GM18870 (cell line): Measurements from ENCODE around the gene FCRLA.
"Not testable (repeated sequence)": the region's sequence is repeated elsewhere in the genome, so short reads cannot be mapped to it uniquely, and the experiment has no call there.

Experiments
- ATAC-seq: cut with Tn5 transposase; IDR thresholded peaks from one replicate; pipeline ENCODE4 v1.9.1; 2021; ENCODE audit warnings: moderate library complexity; ENCODE audit not compliant: unreplicated experiment

Gene FCRLA

DNA sequence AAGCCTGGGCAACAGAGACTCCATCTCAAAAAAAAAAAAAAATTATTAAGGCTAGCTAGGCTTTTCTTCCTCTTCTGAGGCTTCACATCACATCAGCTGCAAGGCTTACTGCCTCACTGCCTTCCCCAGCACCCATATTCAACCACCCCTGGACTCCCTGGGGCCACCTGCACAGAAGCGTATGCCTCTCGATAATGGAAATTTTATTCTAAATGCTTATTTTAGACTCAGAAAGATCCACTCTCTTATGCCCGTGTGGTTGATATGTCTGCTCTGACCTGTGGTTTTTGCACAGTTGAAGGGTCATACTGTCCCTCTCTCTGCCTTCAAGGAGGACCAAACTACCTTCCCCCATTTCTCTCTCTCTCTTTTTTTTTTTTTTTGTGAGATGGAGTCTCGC is 1.5 kb upstream of the FCRLA start:
- ATAC-seq = no peak

DNA sequence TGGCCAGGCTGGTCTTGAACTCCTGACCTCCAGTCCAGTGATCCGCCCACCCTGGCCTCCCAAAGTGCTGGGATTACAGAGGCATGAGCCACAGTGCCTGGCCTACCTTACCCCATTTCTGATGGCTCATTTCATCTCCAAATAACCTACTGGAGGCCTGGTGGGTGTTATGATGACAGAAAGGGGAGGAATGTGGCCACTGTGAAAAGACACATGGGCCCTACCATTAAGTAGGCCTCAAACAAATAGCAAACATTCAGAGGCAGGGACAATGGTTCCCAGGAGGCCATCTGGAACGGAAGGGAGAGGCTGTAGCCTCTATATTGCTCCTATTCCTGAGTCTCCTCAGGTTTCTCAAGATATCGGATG is 932 bp upstream of the FCRLA start:
- ATAC-seq = peak; percentile 11

GRCh38 chr1:161707503-161707902 is 474 bp downstream of the FCRLA start:
- ATAC-seq = no peak

DNA sequence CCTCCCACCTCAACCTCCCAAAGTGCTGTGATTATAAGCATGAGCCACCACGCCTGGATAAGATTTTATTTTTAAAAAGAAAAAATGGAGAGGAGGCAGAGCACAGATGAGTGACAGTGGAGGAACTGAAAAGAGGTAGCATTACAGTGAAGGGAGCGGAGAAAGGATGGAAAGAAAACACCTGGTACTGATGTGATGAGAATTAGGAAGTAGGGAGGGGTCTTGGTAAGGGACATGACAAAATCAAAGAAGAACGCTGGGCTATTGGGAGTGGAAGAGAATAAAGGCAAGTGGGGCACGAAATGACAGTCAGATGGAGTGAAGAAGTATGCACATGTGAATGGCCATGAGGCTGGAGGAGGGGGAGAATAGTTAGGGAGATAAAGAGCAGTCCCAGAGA is 2.3 kb downstream of the FCRLA start:
- ATAC-seq = no peak

DNA sequence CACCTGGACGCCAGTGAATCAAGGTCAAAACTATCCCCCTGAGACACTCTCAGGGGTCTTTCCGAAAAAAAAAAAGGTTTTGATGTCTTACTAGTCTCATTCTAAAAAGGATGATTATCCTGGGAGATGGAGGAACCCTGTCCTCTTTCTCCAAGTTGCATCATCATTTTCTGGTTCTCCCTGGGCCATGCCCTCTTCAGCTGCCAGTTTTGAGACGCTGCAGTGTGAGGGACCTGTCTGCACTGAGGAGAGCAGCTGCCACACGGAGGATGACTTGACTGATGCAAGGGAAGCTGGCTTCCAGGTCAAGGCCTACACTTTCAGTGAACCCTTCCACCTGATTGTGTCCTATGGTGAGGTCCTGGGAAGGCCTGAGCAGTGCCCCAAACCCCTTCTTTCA is 3.5 kb downstream of the FCRLA start:
- no peak for ATAC-seq

- ATAC-seq = peak; percentile 63
Measured at GRCh38 chr1:161718559-161719324, 11.7 kb downstream of the FCRLA start.

DNA sequence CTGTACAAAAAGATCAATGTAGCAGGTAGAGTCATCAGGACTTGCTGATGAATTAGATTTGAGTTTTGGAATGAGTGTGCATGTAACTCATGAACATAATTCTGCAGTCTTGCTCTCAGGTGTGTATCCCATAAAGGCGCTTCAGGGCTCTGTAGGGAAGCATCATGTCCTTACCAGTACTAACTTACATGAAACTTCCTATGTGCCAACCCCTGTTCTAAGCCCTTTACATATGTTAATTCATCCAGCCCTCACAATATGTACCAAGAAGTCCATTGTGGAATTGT is 12.2 kb downstream of the FCRLA start:
- peak; percentile 33 for ATAC-seq

- no peak for ATAC-seq
Measured at GRCh38 chr1:161720422-161720821, 13.4 kb downstream of the FCRLA start.

DNA sequence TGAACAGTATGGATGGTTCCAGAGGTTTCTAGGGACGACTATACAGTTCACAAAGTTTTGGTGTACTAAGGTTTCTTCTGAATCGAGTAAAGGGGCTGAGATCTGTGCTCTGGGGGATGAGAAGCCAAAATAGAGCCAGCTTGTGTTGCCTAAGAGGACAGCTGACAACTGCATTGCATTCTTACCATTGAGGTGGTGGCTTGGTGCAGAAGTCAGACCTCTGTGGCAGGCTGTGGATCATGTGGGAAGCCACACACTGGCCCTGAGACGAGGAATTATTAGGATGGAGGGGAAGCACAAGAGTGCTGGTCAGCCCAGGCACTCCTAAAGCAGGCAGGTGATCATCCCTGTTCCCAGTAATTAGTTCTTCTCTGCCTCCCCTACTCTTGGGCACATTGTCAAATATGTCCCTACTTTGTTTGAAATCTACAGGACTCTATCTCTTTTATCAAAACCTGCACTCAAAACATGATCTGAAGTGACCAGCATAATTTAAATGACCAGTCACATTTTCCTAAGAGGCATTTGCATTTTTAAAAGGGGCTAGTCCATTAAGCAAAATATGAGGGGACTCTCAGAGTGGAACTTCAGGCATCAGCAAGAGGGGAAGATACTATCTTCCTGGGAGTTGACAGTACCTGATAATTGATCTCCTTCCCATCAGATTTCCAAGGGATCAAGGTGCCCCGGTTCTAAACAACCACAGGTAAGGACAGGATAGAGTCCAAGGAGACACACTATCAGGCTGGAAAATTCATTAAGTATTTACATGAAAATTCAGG is 14.1 kb downstream of the FCRLA start, which contains the start of gene FCRLB:
TSS of gene FCRLB (plus strand) at position 589 of the 782 bp plus-strand sequence. CDS start 1,129 bp downstream, outside the sequence.
- ATAC-seq = no peak

GRCh38 chr1:161721738-161722343 is 14.8 kb downstream of the FCRLA start:
- ATAC-seq = no peak

DNA sequence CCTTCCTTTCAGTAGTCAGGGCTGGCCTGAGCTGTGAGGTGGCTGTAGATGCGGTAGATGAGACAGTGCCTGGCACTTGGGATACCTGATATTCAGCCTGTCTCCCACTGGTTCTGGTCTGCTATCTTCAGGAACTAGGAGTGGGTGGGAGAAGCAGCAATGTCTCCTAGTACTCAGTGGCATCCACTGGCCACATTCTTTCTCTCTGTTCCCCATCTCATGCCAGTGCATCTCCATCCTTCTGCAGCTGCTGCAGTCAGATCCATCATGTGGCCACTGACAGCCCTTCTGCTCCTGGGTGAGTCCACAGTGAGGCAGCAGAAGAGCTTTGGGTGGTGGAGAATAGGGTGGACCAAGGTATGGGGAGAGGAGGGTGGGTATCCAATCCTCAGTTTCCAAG is 15.4 kb downstream of the FCRLA start:
- ATAC-seq = no peak

- no peak for ATAC-seq
Measured at GRCh38 chr1:161723459-161724141, 16.6 kb downstream of the FCRLA start.

GRCh38 chr1:161725258-161725907 is 18.4 kb downstream of the FCRLA start:
- ATAC-seq = not testable (repeated sequence)

DNA sequence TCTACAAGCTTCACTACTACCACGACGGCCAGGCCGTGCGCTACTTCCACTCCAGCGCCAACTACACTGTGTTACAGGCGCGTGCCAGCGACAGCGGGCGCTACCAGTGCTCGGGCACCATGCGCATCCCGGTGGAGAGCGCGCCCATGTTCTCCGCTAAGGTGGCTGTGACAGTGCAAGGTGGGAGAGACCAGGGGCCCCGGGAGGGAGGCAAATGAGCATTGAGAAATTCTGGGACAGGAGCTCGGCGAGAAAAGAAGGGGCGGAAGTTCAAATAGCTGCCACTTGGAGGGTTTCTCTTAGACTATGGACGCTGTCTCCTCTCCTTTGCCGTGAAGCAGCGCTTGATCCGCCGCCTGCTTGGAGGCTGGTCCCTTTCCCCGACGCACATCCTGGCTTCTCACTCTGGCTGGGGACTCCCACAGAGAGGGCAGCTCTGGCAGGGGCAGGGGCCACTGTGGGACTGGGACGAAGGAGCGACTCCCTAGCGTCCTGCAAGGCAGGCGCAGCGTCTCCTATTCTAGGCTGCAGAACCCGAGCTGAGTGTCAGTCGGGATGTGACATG is 19.0 kb downstream of the FCRLA start:
- no peak for ATAC-seq

- no peak for ATAC-seq
Measured at GRCh38 chr1:161726473-161727255, 19.6 kb downstream of the FCRLA start.

DNA sequence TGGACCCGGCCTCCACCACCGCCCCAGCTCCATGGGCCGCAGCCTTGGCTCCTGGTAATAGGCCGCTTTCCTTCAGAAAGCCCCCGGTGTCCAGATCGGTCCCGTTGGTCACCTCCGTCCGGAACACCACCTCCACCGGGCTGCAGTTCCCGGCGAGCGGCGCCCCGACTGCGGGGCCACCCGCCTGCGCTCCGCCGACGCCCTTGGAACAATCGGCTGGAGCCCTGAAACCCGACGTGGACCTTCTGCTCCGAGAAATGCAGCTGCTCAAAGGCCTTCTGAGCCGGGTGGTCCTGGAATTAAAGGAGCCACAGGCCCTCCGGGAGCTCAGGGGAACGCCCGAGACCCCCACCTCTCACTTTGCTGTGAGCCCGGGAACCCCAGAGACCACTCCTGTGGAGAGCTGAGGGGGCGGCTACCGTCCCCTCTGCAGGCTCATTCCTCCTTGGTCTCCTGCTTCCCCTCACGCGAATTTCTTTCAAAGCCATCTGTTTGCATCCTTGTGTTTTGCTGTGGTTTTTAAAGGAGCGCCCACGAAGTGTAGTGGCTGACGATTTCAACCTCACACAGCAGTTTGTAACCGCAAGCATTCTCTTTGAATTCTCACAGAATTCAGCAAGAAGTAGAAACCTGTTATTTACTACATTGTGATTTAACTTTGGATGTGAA is 20.4 kb downstream of the FCRLA start:
- no peak for ATAC-seq

DNA sequence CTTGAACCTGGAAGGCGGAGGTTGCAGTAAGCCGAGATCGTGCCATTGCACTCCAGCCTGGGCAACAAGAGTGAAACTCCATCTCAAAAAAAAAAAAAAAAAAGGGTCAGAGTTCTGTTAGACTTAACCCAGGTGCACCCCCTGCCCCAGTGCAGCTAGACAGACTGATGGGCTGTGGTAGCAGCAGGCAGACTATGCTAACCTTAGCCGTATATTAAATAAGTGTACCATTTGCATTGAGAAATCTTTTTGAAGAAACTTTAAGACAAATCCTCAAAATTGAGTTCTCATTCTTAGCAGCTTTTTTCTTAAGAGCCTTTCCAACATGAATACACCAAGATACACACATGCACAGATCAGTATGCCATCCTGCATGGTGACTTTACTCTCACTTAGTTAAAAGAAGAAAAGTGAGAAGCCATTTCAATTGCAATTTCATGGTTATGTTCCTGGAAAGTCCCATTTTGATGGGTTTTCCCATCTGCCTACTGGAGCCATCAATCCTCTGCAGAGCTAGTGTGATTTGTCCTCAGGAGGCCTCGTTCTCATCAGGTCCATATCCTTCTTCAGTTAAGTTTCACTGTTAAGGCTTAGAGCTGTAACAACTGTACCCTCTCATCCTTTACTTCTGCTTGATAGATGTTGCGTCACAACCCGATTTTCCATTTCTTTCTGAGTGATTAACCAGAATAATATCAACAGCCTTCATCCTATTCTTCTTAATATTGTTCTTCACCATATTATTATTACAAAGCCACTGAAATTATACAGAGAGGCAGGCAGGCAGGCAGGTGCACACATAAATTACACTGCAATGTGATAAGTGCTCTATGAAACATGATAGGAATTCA is 21.6 kb downstream of the FCRLA start:
- ATAC-seq = no peak

DNA sequence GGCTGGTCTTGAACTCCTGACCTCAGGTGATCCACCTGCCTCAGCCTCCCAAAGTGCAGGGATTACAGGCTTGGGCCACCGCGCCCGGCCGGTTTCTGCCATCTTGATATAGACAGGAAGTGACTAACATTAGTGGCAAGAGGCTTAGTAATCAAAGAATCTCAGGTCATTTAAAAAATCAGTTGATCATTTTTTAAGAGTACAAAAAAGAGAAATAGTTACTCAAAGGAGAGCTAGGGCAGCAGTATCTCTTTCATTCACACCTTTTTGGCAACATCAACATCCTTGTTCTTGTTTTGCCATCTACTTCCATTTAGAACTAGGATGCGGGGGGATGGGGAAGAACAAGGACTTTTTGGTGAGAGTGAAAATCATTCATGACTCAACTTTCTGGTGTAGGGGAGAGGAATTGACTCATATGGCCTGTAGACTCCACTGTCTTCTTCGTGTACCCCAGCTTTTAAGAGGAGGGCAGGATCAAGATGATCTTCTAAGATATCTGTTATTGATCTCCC is 23.1 kb downstream of the FCRLA start:
- ATAC-seq = no peak
